ENCODE data around the gene CIAO1.
"Not testable (repeated sequence)": the region's sequence is repeated elsewhere in the genome, so short reads cannot be mapped to it uniquely, and the experiment has no call there.

The CIAO1 gene

GRCh38 chr2:96276787-96277499, 10.9 kb downstream of the CIAO1 start:
- no peak for TF ChIP-seq CTCF (IDR thresholded peaks at IDR 0.05; ENCODE audit: insufficient read depth, low read depth, low read length, missing control alignments)
- no peak overlapping the region for H3K4me3 ChIP-seq (ENCODE audit: low read length)
- no peak for DNase-seq (ENCODE audit: low read depth)

DNA sequence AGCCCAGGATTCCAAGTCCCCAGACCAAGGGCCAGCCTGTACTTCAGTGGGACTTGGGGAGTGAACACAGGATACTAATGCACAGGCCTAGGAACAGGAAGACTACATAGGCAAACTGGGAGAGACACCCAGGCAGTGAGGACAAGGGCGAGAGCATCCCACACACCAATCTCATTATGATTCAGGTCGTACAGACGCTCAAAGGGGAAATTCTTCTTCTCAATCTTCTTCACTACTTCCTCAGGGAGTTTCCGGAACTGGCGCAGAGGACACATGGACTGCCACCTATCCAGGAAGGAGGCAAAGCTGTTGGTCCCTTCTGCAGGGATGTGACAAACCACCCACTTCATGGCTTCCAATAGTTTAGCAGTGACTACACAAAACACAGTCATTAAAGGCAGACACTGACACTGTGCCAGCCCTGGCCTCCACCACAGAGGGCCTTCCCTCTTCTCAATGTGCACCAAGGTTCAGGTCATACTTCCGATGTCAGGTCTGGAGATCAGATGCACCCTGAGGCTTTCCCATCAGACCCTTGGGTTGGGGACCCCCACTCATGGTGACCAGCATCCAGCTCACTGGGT, 21.3 kb downstream of the CIAO1 start:
- no peak for DNase-seq (ENCODE audit: low read depth)
- no peak overlapping the region for H3K4me3 ChIP-seq (ENCODE audit: low read length)
- no peak for TF ChIP-seq CTCF (IDR thresholded peaks at IDR 0.05; ENCODE audit: insufficient read depth, low read depth, low read length, missing control alignments)

GRCh38 chr2:96291751-96292150, 25.7 kb downstream of the CIAO1 start:
- no peak for DNase-seq (ENCODE audit: low read depth)
- no peak for TF ChIP-seq CTCF (IDR thresholded peaks at IDR 0.05; ENCODE audit: insufficient read depth, low read depth, low read length, missing control alignments)
- H3K4me3 ChIP-seq (ENCODE audit: low read length): no peak overlapping the region

DNA sequence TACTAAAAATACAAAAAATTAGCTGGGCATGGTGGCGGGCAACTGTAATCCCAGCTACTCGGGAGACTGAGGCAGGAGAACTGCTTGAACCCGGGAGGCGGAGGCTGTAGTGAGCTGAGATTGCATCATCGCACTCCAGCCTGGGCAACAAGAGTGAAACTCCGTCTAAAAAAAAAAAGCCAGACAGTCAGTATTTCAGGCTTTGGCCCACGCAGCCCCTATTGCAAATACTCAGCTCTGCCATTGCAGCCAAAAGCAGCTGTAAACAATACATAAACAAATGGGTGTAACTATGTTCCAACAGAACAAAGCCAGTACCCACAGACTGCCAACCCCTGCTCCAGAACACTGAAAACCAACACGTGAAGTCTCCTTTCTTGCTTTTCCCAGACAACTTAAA, 28.2 kb downstream of the CIAO1 start:
- not testable (repeated sequence) for DNase-seq (ENCODE audit: low read depth); H3K4me3 ChIP-seq (ENCODE audit: low read length)

GRCh38 chr2:96296925-96297324, 30.9 kb downstream of the CIAO1 start:
- TF ChIP-seq CTCF (IDR thresholded peaks at IDR 0.05; ENCODE audit: insufficient read depth, low read depth, low read length, missing control alignments): no peak
- DNase-seq (ENCODE audit: low read depth): no peak
- no peak overlapping the region for H3K4me3 ChIP-seq (ENCODE audit: low read length)

- TF ChIP-seq CTCF (IDR thresholded peaks at IDR 0.05; ENCODE audit: insufficient read depth, low read depth, low read length, missing control alignments): no peak
- H3K4me3 ChIP-seq (ENCODE audit: low read length): no peak overlapping the region
- DNase-seq (ENCODE audit: low read depth): no peak
These were observed 35.8 kb downstream of the CIAO1 start for GRCh38 chr2:96301865-96302264.

GRCh38 chr2:96304606-96305005, 38.6 kb downstream of the CIAO1 start:
- peak overlapping the region; percentile 100 for H3K4me3 ChIP-seq (ENCODE audit: low read length)
- no peak for DNase-seq (ENCODE audit: low read depth)
- no peak for TF ChIP-seq CTCF (IDR thresholded peaks at IDR 0.05; ENCODE audit: insufficient read depth, low read depth, low read length, missing control alignments)

Measured in epithelial cell of esophagus (primary cell).